ENCODE measurements around the gene ARHGAP45. TPM values are rescaled to one million over a fixed set of nuclear protein-coding genes. Genes with fewer than 3 reads are reported as not detected.

Gene ARHGAP45
- total RNA-seq, 1 donor from 2014 or later = 201 TPM

DNA sequence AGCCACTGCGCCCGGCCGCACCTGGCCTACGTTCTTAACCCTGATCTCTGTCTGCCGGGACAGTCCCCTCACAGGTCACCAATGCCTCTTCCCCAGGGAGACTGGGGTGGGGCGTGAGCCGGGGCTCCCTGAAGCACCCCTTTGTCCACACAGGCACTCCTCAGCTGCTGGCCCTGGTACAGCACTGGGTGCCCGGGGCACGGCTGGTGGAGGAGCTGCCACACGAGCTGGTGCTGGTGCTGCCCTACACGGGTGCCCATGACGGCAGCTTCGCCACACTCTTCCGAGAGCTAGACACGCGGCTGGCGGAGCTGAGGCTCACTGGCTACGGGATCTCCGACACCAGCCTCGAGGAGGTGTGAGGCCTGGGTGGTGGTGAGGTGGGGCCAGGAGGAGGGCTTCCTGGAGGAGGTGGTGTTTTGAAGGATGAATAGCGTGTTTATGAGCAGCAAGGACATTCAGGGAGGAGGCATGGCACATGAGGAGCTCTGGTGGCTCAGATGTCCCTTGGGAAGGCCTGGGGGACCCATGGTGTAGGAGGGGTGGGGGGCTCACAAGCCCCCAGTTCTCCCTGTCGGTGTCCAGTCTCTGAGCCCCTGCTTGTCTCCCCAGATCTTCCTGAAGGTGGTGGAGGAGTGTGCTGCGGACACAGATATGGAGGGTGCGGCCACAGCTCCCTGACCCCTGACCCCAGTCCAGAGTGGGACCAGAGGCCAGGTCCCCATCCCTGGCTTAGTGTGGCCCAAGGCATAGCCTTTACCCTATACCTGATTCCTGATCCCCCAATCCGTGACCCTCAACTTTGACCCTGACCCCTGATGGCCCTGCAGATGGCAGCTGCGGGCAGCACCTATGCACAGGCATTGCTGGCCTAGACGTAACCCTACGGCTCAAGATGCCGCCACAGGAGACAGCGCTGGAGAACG lies 13.5 kb upstream of the ARHGAP45 start:
- Mint-ChIP-seq H3K36me3 (ENCODE audit: low read depth) (peaks cover 13% of the 10 kb centered on the region), H3K27ac (no peak overlapping the region), H3K27me3 (ENCODE audit: insufficient read depth) (no peaks in the 10 kb centered on the region), H3K4me3 (no peak overlapping the region), H3K9me3 (no peaks in the 10 kb centered on the region), H3K4me1 (ENCODE audit: low read depth) (peaks cover 19% of the 10 kb centered on the region)
- no peak for DNase-seq (ENCODE audit: low spot score)
- intact Hi-C loops (cut with micrococcal nuclease) = no loop called here

DNA sequence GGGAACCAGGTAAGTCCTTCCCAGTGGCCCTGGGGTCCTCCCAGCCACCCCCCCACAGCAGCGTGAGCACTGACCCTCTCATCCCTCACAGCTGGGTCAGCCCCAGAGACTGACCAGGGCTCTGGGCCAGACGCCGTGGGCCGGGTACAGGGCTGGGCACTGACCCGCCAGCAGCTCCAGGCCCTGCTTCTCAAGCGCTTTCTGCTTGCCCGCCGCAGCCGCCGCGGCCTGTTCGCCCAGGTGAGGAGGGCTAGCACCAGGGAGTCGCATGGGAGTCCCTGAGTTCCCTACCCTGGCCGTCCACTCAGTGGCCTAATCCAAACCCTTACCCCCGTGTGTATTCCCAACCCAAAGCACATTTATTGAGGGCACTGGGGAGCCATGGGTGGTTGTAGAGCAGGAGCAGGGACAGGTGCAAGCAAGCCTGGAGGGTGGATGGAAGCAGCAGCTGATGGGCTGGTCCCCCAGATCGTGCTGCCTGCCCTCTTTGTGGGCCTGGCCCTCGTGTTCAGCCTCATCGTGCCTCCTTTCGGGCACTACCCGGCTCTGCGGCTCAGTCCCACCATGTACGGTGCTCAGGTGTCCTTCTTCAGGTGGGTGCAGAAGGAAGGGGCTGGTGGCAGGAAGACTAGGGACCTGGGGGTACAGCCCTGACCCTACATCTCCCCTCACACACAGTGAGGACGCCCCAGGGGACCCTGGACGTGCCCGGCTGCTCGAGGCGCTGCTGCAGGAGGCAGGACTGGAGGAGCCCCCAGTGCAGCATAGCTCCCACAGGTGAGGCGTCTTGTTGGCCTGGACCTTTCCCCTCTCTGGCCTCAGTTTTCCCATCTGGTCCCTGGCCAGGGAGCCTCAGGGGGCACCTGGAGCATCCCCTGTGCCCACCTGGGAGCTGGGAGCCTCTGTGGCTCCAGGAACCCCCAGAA lies 12.6 kb upstream of the ARHGAP45 start:
- H3K27me3 Mint-ChIP-seq (ENCODE audit: insufficient read depth) = no peaks in the 10 kb centered on the region
- intact Hi-C loops (cut with micrococcal nuclease) = no loop called here
- no peak for DNase-seq (ENCODE audit: low spot score)
- no peak overlapping the region for H3K27ac Mint-ChIP-seq
- H3K4me1 Mint-ChIP-seq (ENCODE audit: low read depth) = peaks cover 19% of the 10 kb centered on the region
- H3K9me3 Mint-ChIP-seq = no peaks in the 10 kb centered on the region
- no peak overlapping the region for H3K4me3 Mint-ChIP-seq
- H3K36me3 Mint-ChIP-seq (ENCODE audit: low read depth) = peaks cover 13% of the 10 kb centered on the region

DNA sequence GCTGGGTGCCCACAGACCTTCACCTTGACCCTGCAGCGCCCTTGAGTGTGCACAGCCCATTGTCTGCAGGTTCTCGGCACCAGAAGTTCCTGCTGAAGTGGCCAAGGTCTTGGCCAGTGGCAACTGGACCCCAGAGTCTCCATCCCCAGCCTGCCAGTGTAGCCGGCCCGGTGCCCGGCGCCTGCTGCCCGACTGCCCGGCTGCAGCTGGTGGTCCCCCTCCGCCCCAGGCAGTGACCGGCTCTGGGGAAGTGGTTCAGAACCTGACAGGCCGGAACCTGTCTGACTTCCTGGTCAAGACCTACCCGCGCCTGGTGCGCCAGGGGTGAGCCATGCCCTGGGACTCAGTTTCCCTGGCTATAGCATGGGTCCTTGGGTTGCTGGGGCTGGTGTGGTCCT lies 11.9 kb upstream of the ARHGAP45 start:
- Mint-ChIP-seq H3K4me1 (ENCODE audit: low read depth) (peaks cover 19% of the 10 kb centered on the region), H3K27ac (no peak overlapping the region), H3K9me3 (no peaks in the 10 kb centered on the region), H3K4me3 (no peak overlapping the region), H3K36me3 (ENCODE audit: low read depth) (peaks cover 13% of the 10 kb centered on the region), H3K27me3 (ENCODE audit: insufficient read depth) (no peaks in the 10 kb centered on the region)
- intact Hi-C loops (cut with micrococcal nuclease) = no loop called here
- no peak for DNase-seq (ENCODE audit: low spot score)

DNA sequence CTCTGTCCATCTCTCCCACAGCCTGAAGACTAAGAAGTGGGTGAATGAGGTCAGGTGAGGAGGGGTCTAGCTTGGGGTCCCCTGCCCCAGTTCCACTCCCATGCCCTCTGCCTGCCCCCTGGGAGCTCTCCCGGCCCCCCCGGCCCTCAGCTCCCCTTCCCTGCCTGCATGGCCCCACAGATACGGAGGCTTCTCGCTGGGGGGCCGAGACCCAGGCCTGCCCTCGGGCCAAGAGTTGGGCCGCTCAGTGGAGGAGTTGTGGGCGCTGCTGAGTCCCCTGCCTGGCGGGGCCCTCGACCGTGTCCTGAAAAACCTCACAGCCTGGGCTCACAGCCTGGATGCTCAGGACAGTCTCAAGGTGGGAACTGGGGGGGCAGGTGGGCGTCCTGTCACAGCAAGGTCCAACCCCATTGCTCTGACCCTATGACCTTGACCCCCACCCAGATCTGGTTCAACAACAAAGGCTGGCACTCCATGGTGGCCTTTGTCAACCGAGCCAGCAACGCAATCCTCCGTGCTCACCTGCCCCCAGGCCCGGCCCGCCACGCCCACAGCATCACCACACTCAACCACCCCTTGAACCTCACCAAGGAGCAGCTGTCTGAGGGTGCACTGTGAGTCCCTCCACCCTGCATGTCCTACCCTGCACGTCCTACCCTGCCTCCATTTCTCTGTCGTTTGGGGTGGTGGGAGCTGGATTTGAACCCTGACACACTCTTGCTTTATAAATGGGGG lies 10.9 kb upstream of the ARHGAP45 start:
- DNase-seq (ENCODE audit: low spot score) = no peak
- H3K27me3 Mint-ChIP-seq (ENCODE audit: insufficient read depth) = no peaks in the 10 kb centered on the region
- H3K36me3 Mint-ChIP-seq (ENCODE audit: low read depth) = peaks cover 13% of the 10 kb centered on the region
- intact Hi-C loops (cut with micrococcal nuclease) = no loop called here
- H3K9me3 Mint-ChIP-seq = no peaks in the 10 kb centered on the region
- H3K27ac Mint-ChIP-seq = no peak overlapping the region
- H3K4me1 Mint-ChIP-seq (ENCODE audit: low read depth) = peaks cover 19% of the 10 kb centered on the region
- no peak overlapping the region for H3K4me3 Mint-ChIP-seq

DNA sequence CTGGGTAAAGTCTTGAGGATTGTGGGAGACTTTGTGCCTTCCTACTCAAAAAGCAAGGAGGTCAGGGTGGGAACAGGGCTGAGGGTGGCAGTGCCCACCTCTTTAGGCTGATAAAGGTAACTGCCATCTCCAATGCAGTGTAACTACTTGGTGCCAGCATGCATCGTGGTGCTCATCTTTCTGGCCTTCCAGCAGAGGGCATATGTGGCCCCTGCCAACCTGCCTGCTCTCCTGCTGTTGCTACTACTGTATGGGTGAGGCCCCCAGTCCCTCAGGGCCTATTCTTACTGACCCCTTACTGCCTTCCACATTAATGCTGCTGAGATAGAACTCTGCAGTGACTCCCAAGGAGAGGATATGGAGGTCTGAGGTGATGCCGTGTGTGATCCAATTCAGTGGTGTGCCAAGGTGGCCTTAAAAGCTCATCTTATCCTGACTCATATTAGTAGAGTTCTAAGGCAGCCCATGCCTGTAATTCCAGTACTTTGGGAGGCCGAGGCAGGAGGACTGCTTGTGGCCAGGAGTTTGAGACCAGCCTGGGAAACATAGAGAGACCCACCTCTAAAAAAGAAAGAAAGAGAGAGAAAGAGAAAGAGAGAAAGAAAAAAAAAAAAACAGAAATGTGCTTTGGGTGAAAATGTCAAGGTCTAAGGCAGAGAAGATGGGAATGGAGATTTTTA lies 9.7 kb upstream of the ARHGAP45 start:
- intact Hi-C loops (cut with micrococcal nuclease) = no loop called here
- DNase-seq (ENCODE audit: low spot score) = no peak
- no peak overlapping the region for H3K4me3 Mint-ChIP-seq

DNA sequence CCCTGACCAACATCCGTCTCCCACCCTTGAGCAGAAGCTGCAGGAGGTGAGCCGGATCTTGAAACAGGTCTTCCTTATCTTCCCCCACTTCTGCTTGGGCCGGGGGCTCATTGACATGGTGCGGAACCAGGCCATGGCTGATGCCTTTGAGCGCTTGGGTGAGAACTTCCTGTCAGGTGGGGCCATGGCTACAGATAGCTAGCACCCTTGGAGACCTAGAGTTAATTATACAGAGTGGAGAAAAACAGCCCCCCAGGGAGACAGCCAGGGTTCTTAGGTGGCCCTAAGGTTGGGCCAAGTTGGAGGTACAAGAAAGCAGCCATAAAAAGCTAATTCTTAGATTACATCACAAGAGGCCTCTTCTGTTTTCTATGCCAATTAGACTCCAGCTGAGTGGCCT lies 8.9 kb upstream of the ARHGAP45 start:
- intact Hi-C loops (cut with micrococcal nuclease) = no loop called here
- no peak overlapping the region for H3K27ac Mint-ChIP-seq
- H3K27me3 Mint-ChIP-seq (ENCODE audit: insufficient read depth) = no peaks in the 10 kb centered on the region
- H3K4me1 Mint-ChIP-seq (ENCODE audit: low read depth) = peaks cover 15% of the 10 kb centered on the region
- DNase-seq (ENCODE audit: low spot score) = no peak
- no peaks in the 10 kb centered on the region for H3K9me3 Mint-ChIP-seq
- H3K36me3 Mint-ChIP-seq (ENCODE audit: low read depth) = peaks cover 13% of the 10 kb centered on the region
- no peak overlapping the region for H3K4me3 Mint-ChIP-seq

More for the DNA sequence above, 9.7 kb upstream of the ARHGAP45 start:
- Mint-ChIP-seq H3K9me3 (no peaks in the 10 kb centered on the region), H3K36me3 (ENCODE audit: low read depth) (peaks cover 13% of the 10 kb centered on the region), H3K27me3 (ENCODE audit: insufficient read depth) (no peaks in the 10 kb centered on the region), H3K27ac (no peak overlapping the region), H3K4me1 (ENCODE audit: low read depth) (peaks cover 19% of the 10 kb centered on the region)

DNA sequence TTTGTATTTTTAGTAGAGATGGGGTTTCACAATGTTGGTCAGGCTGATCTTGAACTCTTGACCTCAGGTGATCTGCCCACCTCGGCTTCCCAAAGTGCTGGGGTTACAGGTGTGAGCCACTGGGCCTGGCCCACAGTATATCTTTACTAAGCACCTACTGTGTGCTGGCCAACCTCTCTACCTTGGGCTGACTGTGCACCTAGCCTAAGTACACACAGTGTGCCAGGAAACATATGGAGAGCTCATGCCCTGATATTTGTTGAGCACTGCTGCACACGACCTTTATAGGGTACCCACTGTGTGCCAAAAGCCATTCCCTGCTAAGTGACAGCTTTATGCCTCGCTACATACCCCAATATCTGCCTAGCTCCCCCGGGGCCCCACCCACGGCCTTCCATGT lies 6.3 kb upstream of the ARHGAP45 start:
- Mint-ChIP-seq H3K4me3 (no peak overlapping the region), H3K4me1 (ENCODE audit: low read depth) (peaks cover 18% of the 10 kb centered on the region), H3K36me3 (ENCODE audit: low read depth) (peaks cover 11% of the 10 kb centered on the region), H3K27me3 (ENCODE audit: insufficient read depth) (no peaks in the 10 kb centered on the region), H3K9me3 (no peaks in the 10 kb centered on the region), H3K27ac (no peak overlapping the region)
- intact Hi-C loops (cut with micrococcal nuclease) = no loop called here
- no peak for DNase-seq (ENCODE audit: low spot score)

DNA sequence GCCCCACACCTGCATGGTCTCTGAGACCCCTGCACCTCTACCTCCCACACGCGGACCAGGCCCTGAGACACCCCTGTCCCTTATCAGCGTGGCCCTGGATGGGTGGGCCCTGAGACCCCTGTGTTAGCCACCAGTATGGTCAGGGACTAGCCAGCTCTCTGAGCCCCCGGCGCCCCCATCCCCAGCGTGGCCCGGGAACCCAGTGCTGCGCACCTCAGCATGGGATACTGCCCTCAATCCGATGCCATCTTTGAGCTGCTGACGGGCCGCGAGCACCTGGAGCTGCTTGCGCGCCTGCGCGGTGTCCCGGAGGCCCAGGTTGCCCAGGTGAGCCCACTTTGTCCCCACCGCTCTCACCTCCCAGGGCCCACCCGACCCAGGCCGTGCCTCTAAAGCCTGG lies 5.0 kb upstream of the ARHGAP45 start:
- peaks cover 5% of the 10 kb centered on the region for H3K36me3 Mint-ChIP-seq (ENCODE audit: low read depth)
- DNase-seq (ENCODE audit: low spot score) = no peak
- no peaks in the 10 kb centered on the region for H3K27me3 Mint-ChIP-seq (ENCODE audit: insufficient read depth)
- H3K4me3 Mint-ChIP-seq = no peak overlapping the region
- H3K4me1 Mint-ChIP-seq (ENCODE audit: low read depth) = peaks cover 18% of the 10 kb centered on the region
- no peaks in the 10 kb centered on the region for H3K9me3 Mint-ChIP-seq
- H3K27ac Mint-ChIP-seq = no peak overlapping the region
- intact Hi-C loops (cut with micrococcal nuclease) = loop anchor here (1.0 kb wide), 1 partner anchor 22 kb away; the partner anchor contains the start of gene ABCA7

DNA sequence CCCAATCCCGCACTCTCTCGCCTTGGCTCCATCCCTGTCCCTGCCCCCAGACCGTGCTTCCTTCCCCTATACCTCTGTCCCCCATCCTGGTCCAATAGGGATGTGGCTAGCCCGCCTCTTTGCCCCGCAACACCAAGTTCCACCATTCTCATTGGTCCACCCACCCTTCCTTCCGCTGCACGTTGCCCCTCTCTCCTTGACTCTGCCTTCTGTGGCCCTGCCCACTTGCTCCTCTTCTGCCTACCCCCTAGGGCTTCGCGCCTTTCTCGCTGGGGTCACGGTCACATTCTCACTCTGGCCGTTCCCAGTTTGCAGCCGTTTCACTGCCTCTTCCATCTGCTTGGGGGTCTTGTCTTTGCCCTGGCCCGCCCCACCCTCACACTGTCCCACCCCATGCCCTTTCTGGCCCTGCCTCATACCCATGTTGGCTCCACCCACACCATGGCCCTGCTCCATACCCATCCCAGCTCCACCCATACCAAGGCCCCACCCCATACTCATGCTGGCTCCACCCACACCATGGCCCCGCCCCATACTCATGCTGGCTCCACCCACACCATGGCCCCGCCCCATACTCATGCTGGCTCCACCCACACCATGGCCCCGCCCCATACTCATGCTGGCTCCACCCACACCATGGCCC lies 4.5 kb upstream of the ARHGAP45 start:
- no peak overlapping the region for H3K27ac Mint-ChIP-seq
- no peaks in the 10 kb centered on the region for H3K27me3 Mint-ChIP-seq (ENCODE audit: insufficient read depth)
- H3K4me3 Mint-ChIP-seq = no peak overlapping the region
- peaks cover 14% of the 10 kb centered on the region for H3K4me1 Mint-ChIP-seq (ENCODE audit: low read depth)
- DNase-seq (ENCODE audit: low spot score) = no peak
- intact Hi-C loops (cut with micrococcal nuclease) = loop anchor here (1.0 kb wide), 4 partner anchors 20 to 190 kb away; partner anchors contain the start of gene ABCA7
- H3K9me3 Mint-ChIP-seq = no peaks in the 10 kb centered on the region
- H3K36me3 Mint-ChIP-seq (ENCODE audit: low read depth) = peaks cover 3% of the 10 kb centered on the region

DNA sequence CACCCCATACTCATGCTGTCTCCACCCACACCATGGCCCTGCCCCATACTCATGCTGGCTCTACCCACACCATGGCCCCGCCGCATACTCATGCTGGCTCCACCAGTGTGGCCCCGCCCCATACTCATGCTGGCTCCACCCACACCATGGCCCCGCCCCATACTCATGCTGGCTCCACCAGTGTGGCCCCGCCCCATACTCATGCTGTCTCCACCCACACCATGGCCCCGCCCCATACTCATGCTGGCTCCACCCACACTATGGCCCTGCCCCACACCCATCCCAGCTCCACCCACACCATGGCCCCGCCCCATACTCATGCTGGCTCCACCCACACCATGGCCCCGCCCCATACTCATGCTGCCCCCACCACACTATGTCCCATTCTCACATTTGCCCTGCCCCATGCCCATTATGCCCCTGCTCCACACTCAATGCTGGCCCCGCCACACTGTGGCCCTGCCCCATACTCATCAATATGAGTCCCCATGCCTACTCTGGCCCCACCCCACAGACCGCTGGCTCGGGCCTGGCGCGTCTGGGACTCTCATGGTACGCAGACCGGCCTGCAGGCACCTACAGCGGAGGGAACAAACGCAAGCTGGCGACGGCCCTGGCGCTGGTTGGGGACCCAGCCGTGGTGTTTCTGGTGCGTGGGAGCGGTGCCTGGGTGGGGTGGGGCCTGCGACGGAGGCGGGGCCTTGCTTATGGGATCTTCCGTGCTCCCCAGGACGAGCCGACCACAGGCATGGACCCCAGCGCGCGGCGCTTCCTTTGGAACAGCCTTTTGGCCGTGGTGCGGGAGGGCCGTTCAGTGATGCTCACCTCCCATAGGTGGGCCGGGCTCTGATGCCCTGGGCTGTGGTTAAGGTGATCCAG lies 3.7 kb upstream of the ARHGAP45 start:
- Mint-ChIP-seq H3K27me3 (ENCODE audit: insufficient read depth) (no peaks in the 10 kb centered on the region), H3K4me1 (ENCODE audit: low read depth) (peaks cover 7% of the 10 kb centered on the region), H3K4me3 (no peak overlapping the region), H3K36me3 (ENCODE audit: low read depth) (no peaks in the 10 kb centered on the region), H3K9me3 (no peaks in the 10 kb centered on the region), H3K27ac (no peak overlapping the region)
- intact Hi-C loops (cut with micrococcal nuclease) = loop anchor here (1.0 kb wide), 3 partner anchors 19 to 191 kb away; no protein-coding TSS in a partner anchor
- DNase-seq (ENCODE audit: low spot score) = peak; percentile 70

All from activated T-helper 1 cell treated with anti-CD3 and anti-CD28 coated beads, Interleukin-12 subunit alpha, Interleukin-12 subunit beta, Interleukin-2, Interleukin-4 antibody, amounts not matched to agents 30 ng/mL and 10 ng/mL and 1 ng/mL, durations not matched to agents 14 hours and 24 hours and 36 hours (primary cell).